ENCODE results near the gene CNOT6L. TPM values are rescaled to one million over a fixed set of nuclear protein-coding genes. Genes with fewer than 3 reads are reported as not detected.

Gene CNOT6L
- total and polyA plus RNA-seq, 2 donors from 2014 or later, result 5.8 to 73.3 TPM

- Histone ChIP-seq H3K36me3 (ENCODE audit: control insufficient read depth in 2 of 3, insufficient read depth in 3 of 3, low read length in 3 of 3) (no peaks in the 10 kb centered on the region), H3K4me3 (ENCODE audit: low read length in 3 of 3) (no peak overlapping the region), H3K4me1 (ENCODE audit: control insufficient read depth in 2 of 3, insufficient read depth in 2 of 3, low read depth in 1 of 3, low read length in 3 of 3) (peaks cover 0 to 3% (median 0%) of the 10 kb centered on the region in 3 donors), H3K9me3 (ENCODE audit: control insufficient read depth in 2 of 3, insufficient read depth in 1 of 3, low read length in 3 of 3) (no peaks in the 10 kb centered on the region), H3K27ac (ENCODE audit: low read depth in 2 of 2, low read length in 2 of 2) (no peak overlapping the region), H3K9ac (ENCODE audit: low read length in 3 of 3) (no peak overlapping the region), H3K27me3 (ENCODE audit: control insufficient read depth, insufficient read depth, low read length) (no peaks in the 10 kb centered on the region)
- FAIRE-seq, result no peak
- intact Hi-C loops (cut with DNase I), result no loop called here
- no peak for TF ChIP-seq CTCF (IDR thresholded peaks at IDR 0.05; ENCODE audit: borderline replicate concordance, extremely low read depth, insufficient read depth)
- DNase-seq, result no peak
Observed at GRCh38 chr4:77715414-77716290, 103.5 kb downstream of the CNOT6L start.

- no peak overlapping the region for H3K27ac ChIP-seq (ENCODE audit: low read depth in 2 of 2, low read length in 2 of 2)
- no peaks in the 10 kb centered on the region for H3K27me3 ChIP-seq (ENCODE audit: control insufficient read depth, insufficient read depth, low read length)
- H3K9ac ChIP-seq (ENCODE audit: low read length in 3 of 3), result no peak overlapping the region
- H3K4me3 ChIP-seq (ENCODE audit: low read length in 3 of 3), result no peak overlapping the region
- H3K36me3 ChIP-seq (ENCODE audit: control insufficient read depth in 2 of 3, insufficient read depth in 3 of 3, low read length in 3 of 3), result no peaks in the 10 kb centered on the region
- TF ChIP-seq CTCF (IDR thresholded peaks at IDR 0.05; ENCODE audit: borderline replicate concordance, extremely low read depth, insufficient read depth), result no peak
- DNase-seq (no peak), FAIRE-seq (no peak)
- H3K4me1 ChIP-seq (ENCODE audit: control insufficient read depth in 2 of 3, insufficient read depth in 2 of 3, low read depth in 1 of 3, low read length in 3 of 3), result peaks cover 0 to 3% (median 0%) of the 10 kb centered on the region in 3 donors
- intact Hi-C loops (cut with DNase I), result no loop called here
- no peaks in the 10 kb centered on the region for H3K9me3 ChIP-seq (ENCODE audit: control insufficient read depth in 2 of 3, insufficient read depth in 1 of 3, low read length in 3 of 3)
Observed at GRCh38 chr4:77714514-77714913, 104.7 kb downstream of the CNOT6L start.

GRCh38 chr4:77713884-77714283 is 105.3 kb downstream of the CNOT6L start:
- no peaks in the 10 kb centered on the region for H3K36me3 ChIP-seq (ENCODE audit: control insufficient read depth in 2 of 3, insufficient read depth in 3 of 3, low read length in 3 of 3)
- no peak for TF ChIP-seq CTCF (IDR thresholded peaks at IDR 0.05; ENCODE audit: borderline replicate concordance, extremely low read depth, insufficient read depth)
- FAIRE-seq (no peak), DNase-seq (peak in 2 of 5 donors; percentile 30 to 43)
- no peak overlapping the region for H3K27ac ChIP-seq (ENCODE audit: low read depth in 2 of 2, low read length in 2 of 2)
- no peak overlapping the region for H3K9ac ChIP-seq (ENCODE audit: low read length in 3 of 3)
- H3K9me3 ChIP-seq (ENCODE audit: control insufficient read depth in 2 of 3, insufficient read depth in 1 of 3, low read length in 3 of 3), result no peaks in the 10 kb centered on the region
- intact Hi-C loops (cut with DNase I), result no loop called here
- H3K27me3 ChIP-seq (ENCODE audit: control insufficient read depth, insufficient read depth, low read length), result no peaks in the 10 kb centered on the region
- no peak overlapping the region for H3K4me3 ChIP-seq (ENCODE audit: low read length in 3 of 3)
- H3K4me1 ChIP-seq (ENCODE audit: control insufficient read depth in 2 of 3, insufficient read depth in 2 of 3, low read depth in 1 of 3, low read length in 3 of 3), result peaks cover 0 to 3% (median 0%) of the 10 kb centered on the region in 3 donors
